ENCODE data around the gene COL4A2. TPM values are rescaled to one million over a fixed set of nuclear protein-coding genes. Genes with fewer than 3 reads are reported as not detected.

COL4A2 gene
- total RNA-seq, 1 donor from 2014 or later, result 60.9 TPM

- Mint-ChIP-seq H3K4me1 (ENCODE audit: low read depth, unreplicated experiment) (no peaks in the 10 kb centered on the region), H3K9me3 (ENCODE audit: unreplicated experiment) (peaks cover 5% of the 10 kb centered on the region), H3K36me3 (ENCODE audit: unreplicated experiment) (peaks cover 5% of the 10 kb centered on the region), H3K27ac (ENCODE audit: unreplicated experiment) (no peak overlapping the region), H3K27me3 (ENCODE audit: unreplicated experiment) (peaks cover 9% of the 10 kb centered on the region), H3K4me3 (ENCODE audit: unreplicated experiment) (no peak overlapping the region)
- TF ChIP-seq, protein P1, sequence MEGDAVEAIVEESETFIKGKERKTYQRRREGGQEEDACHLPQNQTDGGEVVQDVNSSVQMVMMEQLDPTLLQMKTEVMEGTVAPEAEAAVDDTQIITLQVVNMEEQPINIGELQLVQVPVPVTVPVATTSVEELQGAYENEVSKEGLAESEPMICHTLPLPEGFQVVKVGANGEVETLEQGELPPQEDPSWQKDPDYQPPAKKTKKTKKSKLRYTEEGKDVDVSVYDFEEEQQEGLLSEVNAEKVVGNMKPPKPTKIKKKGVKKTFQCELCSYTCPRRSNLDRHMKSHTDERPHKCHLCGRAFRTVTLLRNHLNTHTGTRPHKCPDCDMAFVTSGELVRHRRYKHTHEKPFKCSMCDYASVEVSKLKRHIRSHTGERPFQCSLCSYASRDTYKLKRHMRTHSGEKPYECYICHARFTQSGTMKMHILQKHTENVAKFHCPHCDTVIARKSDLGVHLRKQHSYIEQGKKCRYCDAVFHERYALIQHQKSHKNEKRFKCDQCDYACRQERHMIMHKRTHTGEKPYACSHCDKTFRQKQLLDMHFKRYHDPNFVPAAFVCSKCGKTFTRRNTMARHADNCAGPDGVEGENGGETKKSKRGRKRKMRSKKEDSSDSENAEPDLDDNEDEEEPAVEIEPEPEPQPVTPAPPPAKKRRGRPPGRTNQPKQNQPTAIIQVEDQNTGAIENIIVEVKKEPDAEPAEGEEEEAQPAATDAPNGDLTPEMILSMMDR (IDR thresholded peaks at IDR 0.05; ENCODE audit: partially characterized antibody, unreplicated experiment), result no peak
- DNase-seq, result no peak
Measured at GRCh38 chr13:110291286-110291685, 15.8 kb upstream of the COL4A2 start.

DNA sequence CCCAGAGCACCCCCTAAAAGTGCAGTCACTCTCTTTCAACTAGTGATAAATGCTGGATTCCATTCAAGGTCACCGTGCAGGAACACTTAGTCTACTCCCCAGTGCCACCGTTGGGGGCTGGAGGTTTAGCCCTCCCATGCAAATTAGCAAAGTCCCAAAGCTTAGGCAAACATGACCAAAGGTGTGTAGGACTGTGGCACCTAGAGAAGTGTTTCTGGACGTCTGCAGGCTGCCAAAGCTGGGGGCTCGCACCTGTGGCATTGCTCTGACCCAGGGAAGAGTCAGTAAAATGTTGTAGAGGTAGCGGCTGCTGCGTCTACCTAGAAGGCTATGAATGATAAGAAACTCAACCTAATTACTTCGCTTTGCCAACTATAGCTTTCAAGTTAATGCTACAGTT is 14.0 kb upstream of the COL4A2 start:
- H3K4me3 Mint-ChIP-seq (ENCODE audit: unreplicated experiment), result no peak overlapping the region
- peaks cover 6% of the 10 kb centered on the region for H3K27me3 Mint-ChIP-seq (ENCODE audit: unreplicated experiment)
- H3K36me3 Mint-ChIP-seq (ENCODE audit: unreplicated experiment), result peaks cover 5% of the 10 kb centered on the region
- H3K27ac Mint-ChIP-seq (ENCODE audit: unreplicated experiment), result no peak overlapping the region
- no peak for DNase-seq
- TF ChIP-seq, protein P1 (IDR thresholded peaks at IDR 0.05; ENCODE audit: partially characterized antibody, unreplicated experiment), result no peak
- no peaks in the 10 kb centered on the region for H3K4me1 Mint-ChIP-seq (ENCODE audit: low read depth, unreplicated experiment)
- no peaks in the 10 kb centered on the region for H3K9me3 Mint-ChIP-seq (ENCODE audit: unreplicated experiment)

- Mint-ChIP-seq H3K36me3 (ENCODE audit: unreplicated experiment) (peaks cover 5% of the 10 kb centered on the region), H3K4me3 (ENCODE audit: unreplicated experiment) (no peak overlapping the region), H3K27ac (ENCODE audit: unreplicated experiment) (no peak overlapping the region), H3K4me1 (ENCODE audit: low read depth, unreplicated experiment) (peaks cover under 1% of the 10 kb centered on the region), H3K9me3 (ENCODE audit: unreplicated experiment) (no peaks in the 10 kb centered on the region), H3K27me3 (ENCODE audit: unreplicated experiment) (peaks cover 6% of the 10 kb centered on the region)
- TF ChIP-seq, protein P1 (IDR thresholded peaks at IDR 0.05; ENCODE audit: partially characterized antibody, unreplicated experiment), result no peak
- no peak for DNase-seq
Measured at GRCh38 chr13:110293649-110294048, 13.4 kb upstream of the COL4A2 start.

DNA sequence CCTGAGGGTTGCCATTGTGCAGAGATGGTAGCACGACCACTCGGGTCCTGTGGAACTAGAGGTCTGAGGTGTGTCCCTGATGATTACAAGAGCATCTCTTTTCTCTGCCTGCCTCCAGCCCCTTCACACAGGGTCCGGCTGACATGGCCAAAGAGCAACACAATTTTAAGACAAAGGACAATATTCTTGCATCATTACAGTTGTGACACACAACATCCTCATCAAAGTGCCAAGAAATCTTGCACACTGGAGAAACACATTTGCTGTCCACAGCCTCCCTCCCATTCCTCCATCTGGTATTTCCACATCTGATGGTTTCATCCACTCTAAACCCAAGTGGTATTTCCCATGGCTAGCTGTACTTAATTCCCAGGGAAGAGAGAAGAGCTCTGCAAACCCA is 12.9 kb upstream of the COL4A2 start:
- no peaks in the 10 kb centered on the region for H3K9me3 Mint-ChIP-seq (ENCODE audit: unreplicated experiment)
- H3K4me3 Mint-ChIP-seq (ENCODE audit: unreplicated experiment), result no peak overlapping the region
- no peak for DNase-seq
- peaks cover 6% of the 10 kb centered on the region for H3K27me3 Mint-ChIP-seq (ENCODE audit: unreplicated experiment)
- no peak overlapping the region for H3K27ac Mint-ChIP-seq (ENCODE audit: unreplicated experiment)
- peaks cover 5% of the 10 kb centered on the region for H3K36me3 Mint-ChIP-seq (ENCODE audit: unreplicated experiment)
- H3K4me1 Mint-ChIP-seq (ENCODE audit: low read depth, unreplicated experiment), result peaks cover 4% of the 10 kb centered on the region
- TF ChIP-seq, protein P1 (IDR thresholded peaks at IDR 0.05; ENCODE audit: partially characterized antibody, unreplicated experiment), result no peak

- DNase-seq, result no peak
- Mint-ChIP-seq H3K27me3 (ENCODE audit: unreplicated experiment) (peaks cover 5% of the 10 kb centered on the region), H3K27ac (ENCODE audit: unreplicated experiment) (no peak overlapping the region), H3K36me3 (ENCODE audit: unreplicated experiment) (peaks cover 5% of the 10 kb centered on the region), H3K4me1 (ENCODE audit: low read depth, unreplicated experiment) (peaks cover 7% of the 10 kb centered on the region), H3K4me3 (ENCODE audit: unreplicated experiment) (no peak overlapping the region), H3K9me3 (ENCODE audit: unreplicated experiment) (no peaks in the 10 kb centered on the region)
- TF ChIP-seq, protein P1 (IDR thresholded peaks at IDR 0.05; ENCODE audit: partially characterized antibody, unreplicated experiment), result no peak
Measured at GRCh38 chr13:110294622-110295021, 12.5 kb upstream of the COL4A2 start.
